ENCODE measurements around the gene AQP7.

GRCh38 chr9:33375238-33375840 lies 27.0 kb downstream of the AQP7 start:
- TF ChIP-seq CTCF (IDR thresholded peaks at IDR 0.05; ENCODE audit: borderline replicate concordance, extremely low read depth, low read length, poor library complexity, severe bottlenecking) (no peak), EZH2 (IDR thresholded peaks at IDR 0.05; ENCODE audit: borderline replicate concordance, low read depth, low read length, severe bottlenecking) (no peak)
